ENCODE results near the gene LMAN2. TPM values are rescaled to one million over a fixed set of nuclear protein-coding genes. Genes with fewer than 3 reads are reported as not detected.

LMAN2 gene
- total RNA-seq, 1 donor from 2014 or later: 137 TPM

GRCh38 chr5:177310757-177311391 lies 40.6 kb downstream of the LMAN2 start:
- H3K9me3 Mint-ChIP-seq (ENCODE audit: unreplicated experiment): no peaks in the 10 kb centered on the region
- H3K27ac Mint-ChIP-seq (ENCODE audit: unreplicated experiment): no peak overlapping the region
- DNase-seq (ENCODE audit: low spot score): peak; percentile 43
- H3K27me3 Mint-ChIP-seq (ENCODE audit: unreplicated experiment): peaks cover 16% of the 10 kb centered on the region
- peaks cover 15% of the 10 kb centered on the region for H3K36me3 Mint-ChIP-seq (ENCODE audit: low read depth, unreplicated experiment)
- H3K4me3 Mint-ChIP-seq (ENCODE audit: unreplicated experiment): peak overlapping the region; percentile 80
- TF ChIP-seq CTCF (IDR thresholded peaks at IDR 0.05; ENCODE audit: unreplicated experiment): no peak
- peaks cover 30% of the 10 kb centered on the region for H3K4me1 Mint-ChIP-seq (ENCODE audit: unreplicated experiment)

- peak overlapping the region; percentile 80 for H3K4me3 Mint-ChIP-seq (ENCODE audit: unreplicated experiment)
- H3K36me3 Mint-ChIP-seq (ENCODE audit: low read depth, unreplicated experiment): peaks cover 20% of the 10 kb centered on the region
- H3K4me1 Mint-ChIP-seq (ENCODE audit: unreplicated experiment): peaks cover 35% of the 10 kb centered on the region
- DNase-seq (ENCODE audit: low spot score): no peak
- H3K27ac Mint-ChIP-seq (ENCODE audit: unreplicated experiment): no peak overlapping the region
- peaks cover 18% of the 10 kb centered on the region for H3K27me3 Mint-ChIP-seq (ENCODE audit: unreplicated experiment)
- no peaks in the 10 kb centered on the region for H3K9me3 Mint-ChIP-seq (ENCODE audit: unreplicated experiment)
- TF ChIP-seq CTCF (IDR thresholded peaks at IDR 0.05; ENCODE audit: unreplicated experiment): no peak
Observed at GRCh38 chr5:177310332-177310731, 41.1 kb downstream of the LMAN2 start.

- Mint-ChIP-seq H3K4me1 (ENCODE audit: unreplicated experiment) (peaks cover 43% of the 10 kb centered on the region), H3K36me3 (ENCODE audit: low read depth, unreplicated experiment) (peaks cover 28% of the 10 kb centered on the region), H3K4me3 (ENCODE audit: unreplicated experiment) (peak overlapping the region; percentile 60), H3K9me3 (ENCODE audit: unreplicated experiment) (no peaks in the 10 kb centered on the region), H3K27me3 (ENCODE audit: unreplicated experiment) (peaks cover 23% of the 10 kb centered on the region), H3K27ac (ENCODE audit: unreplicated experiment) (no peak overlapping the region)
- TF ChIP-seq CTCF (IDR thresholded peaks at IDR 0.05; ENCODE audit: unreplicated experiment): peak; percentile 92
- DNase-seq (ENCODE audit: low spot score): peak; percentile 81
Observed at GRCh38 chr5:177309351-177310191, 41.9 kb downstream of the LMAN2 start.

DNA sequence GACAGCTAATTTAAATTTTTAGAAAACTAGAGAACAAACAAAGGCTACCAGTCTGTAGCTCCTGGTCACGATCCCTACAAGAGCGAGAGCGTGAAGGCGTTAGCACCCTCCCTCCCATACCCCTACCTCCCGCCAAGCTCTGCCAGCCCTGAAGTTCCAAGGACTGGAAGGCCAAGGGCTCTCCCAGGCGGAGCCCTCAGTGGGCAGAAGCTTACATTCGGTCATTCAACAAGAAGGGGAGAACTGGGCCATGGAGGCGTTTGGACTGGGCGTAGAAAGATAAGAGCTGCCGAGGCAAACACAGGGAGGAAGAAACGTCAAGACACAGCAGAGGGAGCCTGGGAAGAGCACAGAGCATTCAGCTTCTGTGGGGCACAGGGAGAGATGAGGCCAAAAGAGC lies 42.7 kb downstream of the LMAN2 start:
- no peak for DNase-seq (ENCODE audit: low spot score)
- Mint-ChIP-seq H3K9me3 (ENCODE audit: unreplicated experiment) (no peaks in the 10 kb centered on the region), H3K4me1 (ENCODE audit: unreplicated experiment) (peaks cover 50% of the 10 kb centered on the region), H3K36me3 (ENCODE audit: low read depth, unreplicated experiment) (peaks cover 33% of the 10 kb centered on the region), H3K4me3 (ENCODE audit: unreplicated experiment) (peak overlapping the region; percentile 60), H3K27me3 (ENCODE audit: unreplicated experiment) (peaks cover 29% of the 10 kb centered on the region), H3K27ac (ENCODE audit: unreplicated experiment) (peak overlapping the region; percentile 63)
- TF ChIP-seq CTCF (IDR thresholded peaks at IDR 0.05; ENCODE audit: unreplicated experiment): no peak
